ENCODE data around the gene KCNJ1. TPM values are rescaled to one million over a fixed set of nuclear protein-coding genes. Genes with fewer than 3 reads are reported as not detected.

KCNJ1 gene
- total and polyA plus RNA-seq, 3 experiments from 2014 or later = not detected

GRCh38 chr11:128848815-128849455, 18.2 kb downstream of the KCNJ1 start:
- Histone ChIP-seq H3K4me3 (ENCODE audit: low read length) (no peak overlapping the region), H3K9me3 (ENCODE audit: low read length) (no peaks in the 10 kb centered on the region), H3K4me1 (ENCODE audit: insufficient read depth, low read length) (peaks cover 27% of the 10 kb centered on the region), H3K27ac (ENCODE audit: low read depth, low read length) (no peak overlapping the region), H3K36me3 (ENCODE audit: insufficient read depth, low read length) (no peaks in the 10 kb centered on the region), H3K27me3 (ENCODE audit: insufficient read depth, low read length, poor library complexity, severe bottlenecking) (no peaks in the 10 kb centered on the region)
- Mint-ChIP-seq H3K27ac (peak overlapping the region in 2 of 8 donors; percentile 40), H3K27me3 (peaks cover 0 to 4% of the 10 kb centered on the region in 2 donors), H3K4me3 (peak overlapping the region in 1 of 7 donors; percentile 12), H3K4me1 (peaks cover 19 to 43% (median 38%) of the 10 kb centered on the region in 3 donors), H3K9me3 (no peaks in the 10 kb centered on the region), H3K36me3 (no peaks in the 10 kb centered on the region)
- CTCF ChIA-PET = interaction anchor here (0.8 to 3.2 kb wide), 12 partner anchors 10 to 691 kb away, joined by 3 to 20 read pairs (median 4); no protein-coding TSS in a partner anchor
- POLR2A ChIA-PET = no interaction called here
- DNase-seq = peak; percentile 33 to 77 (median 60)

DNA sequence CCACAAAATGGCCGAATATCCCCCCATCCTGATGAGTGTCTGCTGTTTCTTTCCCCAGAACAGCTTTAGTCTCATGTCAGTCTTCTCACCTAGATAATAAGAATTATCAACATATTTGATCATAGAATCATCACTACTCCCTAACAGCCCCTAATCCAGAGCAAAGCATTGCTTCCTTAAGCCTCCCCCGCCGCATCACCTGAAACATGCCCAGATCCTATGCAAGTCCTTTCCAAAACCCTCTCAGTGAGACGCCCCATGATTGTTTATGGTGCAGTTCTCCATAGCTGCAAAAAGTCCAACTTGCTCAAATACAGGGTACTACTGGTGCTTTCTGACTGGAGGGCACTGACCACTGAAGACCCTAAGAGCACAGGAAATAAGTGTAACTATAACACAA, 20.1 kb downstream of the KCNJ1 start:
- no peak overlapping the region for H3K4me3 Mint-ChIP-seq
- no peak overlapping the region for H3K27ac Mint-ChIP-seq
- Histone ChIP-seq H3K4me1 (ENCODE audit: insufficient read depth, low read length) (peaks cover 28% of the 10 kb centered on the region), H3K27ac (ENCODE audit: low read depth, low read length) (no peak overlapping the region), H3K4me3 (ENCODE audit: low read length) (no peak overlapping the region), H3K27me3 (ENCODE audit: insufficient read depth, low read length, poor library complexity, severe bottlenecking) (no peaks in the 10 kb centered on the region), H3K9me3 (ENCODE audit: low read length) (no peaks in the 10 kb centered on the region), H3K36me3 (ENCODE audit: insufficient read depth, low read length) (no peaks in the 10 kb centered on the region)
- no peaks in the 10 kb centered on the region for H3K27me3 Mint-ChIP-seq
- DNase-seq = no peak
- no peaks in the 10 kb centered on the region for H3K9me3 Mint-ChIP-seq
- peaks cover 22 to 62% (median 57%) of the 10 kb centered on the region in 3 donors for H3K4me1 Mint-ChIP-seq
- ChIA-PET CTCF (interaction anchor here (2.0 to 4.1 kb wide), 5 partner anchors 9 to 689 kb away, joined by 4 to 26 read pairs (median 15); no protein-coding TSS in a partner anchor), POLR2A (no interaction called here)
- H3K36me3 Mint-ChIP-seq = no peaks in the 10 kb centered on the region

GRCh38 chr11:128845334-128845780, 21.7 kb downstream of the KCNJ1 start:
- ChIA-PET CTCF (interaction anchor here (0.7 to 4.1 kb wide), 9 partner anchors 10 to 715 kb away, joined by 3 to 27 read pairs (median 5); no protein-coding TSS in a partner anchor), POLR2A (interaction anchor here (1.2 kb wide), 1 partner anchor 806 kb away, joined by 4 read pairs; no protein-coding TSS in a partner anchor)
- H3K36me3 Mint-ChIP-seq = no peaks in the 10 kb centered on the region
- peak overlapping the region in 4 of 7 donors; percentile 4 to 49 (median 32) for H3K4me3 Mint-ChIP-seq
- no peaks in the 10 kb centered on the region for H3K27me3 ChIP-seq (ENCODE audit: insufficient read depth, low read length, poor library complexity, severe bottlenecking)
- H3K4me1 ChIP-seq (ENCODE audit: insufficient read depth, low read length) = peaks cover 37% of the 10 kb centered on the region
- H3K27ac Mint-ChIP-seq = peak overlapping the region; percentile 2 to 85 (median 72)
- no peaks in the 10 kb centered on the region for H3K9me3 Mint-ChIP-seq
- DNase-seq = no peak
- H3K4me3 ChIP-seq (ENCODE audit: low read length) = peak overlapping the region; percentile 30
- no peaks in the 10 kb centered on the region for H3K36me3 ChIP-seq (ENCODE audit: insufficient read depth, low read length)
- no peaks in the 10 kb centered on the region for H3K27me3 Mint-ChIP-seq
- H3K4me1 Mint-ChIP-seq = peaks cover 31 to 77% (median 73%) of the 10 kb centered on the region in 3 donors
- no peaks in the 10 kb centered on the region for H3K9me3 ChIP-seq (ENCODE audit: low read length)
- H3K27ac ChIP-seq (ENCODE audit: low read depth, low read length) = no peak overlapping the region

DNA sequence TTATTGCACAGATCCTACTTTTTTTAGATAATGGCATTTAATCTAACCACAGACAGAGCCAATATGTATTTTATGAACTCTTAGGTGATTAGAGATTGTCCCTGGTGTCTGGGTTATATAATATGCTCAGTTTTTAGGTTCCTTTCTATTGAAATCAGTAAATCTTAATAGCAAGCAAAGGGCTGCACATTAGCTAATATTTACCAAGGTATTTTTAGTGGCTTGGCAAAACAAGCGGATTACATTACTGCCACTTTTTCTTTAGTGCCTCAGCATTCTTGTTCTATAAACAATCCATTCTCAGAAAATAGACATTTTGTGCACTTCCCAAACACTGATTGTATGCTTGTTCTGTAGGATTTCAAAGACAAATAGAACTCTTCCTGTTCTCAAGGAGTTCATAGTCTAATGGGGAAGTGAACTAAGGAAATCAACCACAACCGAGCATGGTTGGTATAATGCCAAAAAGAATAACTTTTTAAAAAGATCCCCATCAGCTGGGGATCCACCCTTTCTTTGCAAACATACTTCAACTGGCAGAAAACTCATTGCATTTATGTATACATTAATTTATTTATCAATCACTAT, 23.8 kb downstream of the KCNJ1 start:
- Mint-ChIP-seq H3K27me3 (no peaks in the 10 kb centered on the region), H3K4me1 (peaks cover 39 to 85% (median 81%) of the 10 kb centered on the region in 3 donors), H3K36me3 (peaks cover 0 to 4% (median 2%) of the 10 kb centered on the region in 3 donors), H3K9me3 (no peaks in the 10 kb centered on the region), H3K4me3 (no peak overlapping the region), H3K27ac (peak overlapping the region in 2 of 8 donors; percentile 19 to 34)
- Histone ChIP-seq H3K9me3 (ENCODE audit: low read length) (no peaks in the 10 kb centered on the region), H3K27ac (ENCODE audit: low read depth, low read length) (no peak overlapping the region), H3K4me1 (ENCODE audit: insufficient read depth, low read length) (peaks cover 45% of the 10 kb centered on the region), H3K4me3 (ENCODE audit: low read length) (no peak overlapping the region), H3K27me3 (ENCODE audit: insufficient read depth, low read length, poor library complexity, severe bottlenecking) (no peaks in the 10 kb centered on the region), H3K36me3 (ENCODE audit: insufficient read depth, low read length) (no peaks in the 10 kb centered on the region)
- ChIA-PET POLR2A (no interaction called here), CTCF (interaction anchor here (0.8 to 4.1 kb wide), 3 partner anchors 13 to 17 kb away, joined by 3 to 27 read pairs (median 26); no protein-coding TSS in a partner anchor)
- no peak for DNase-seq

- H3K36me3 ChIP-seq (ENCODE audit: insufficient read depth, low read length) = no peaks in the 10 kb centered on the region
- peak overlapping the region in 7 of 8 donors; percentile 1 to 88 (median 74) for H3K27ac Mint-ChIP-seq
Measured at GRCh38 chr11:128841461-128842072, 25.5 kb downstream of the KCNJ1 start.

GRCh38 chr11:128840783-128841182, 26.3 kb downstream of the KCNJ1 start:
- Histone ChIP-seq H3K27me3 (ENCODE audit: insufficient read depth, low read length, poor library complexity, severe bottlenecking) (no peaks in the 10 kb centered on the region), H3K27ac (ENCODE audit: low read depth, low read length) (no peak overlapping the region), H3K9me3 (ENCODE audit: low read length) (no peaks in the 10 kb centered on the region), H3K4me1 (ENCODE audit: insufficient read depth, low read length) (peaks cover 49% of the 10 kb centered on the region), H3K36me3 (ENCODE audit: insufficient read depth, low read length) (no peaks in the 10 kb centered on the region), H3K4me3 (ENCODE audit: low read length) (no peak overlapping the region)
- H3K9me3 Mint-ChIP-seq = peaks cover 0 to 2% (median 0%) of the 10 kb centered on the region in 5 donors
- no peak for DNase-seq
- H3K27ac Mint-ChIP-seq = peak overlapping the region in 3 of 8 donors; percentile 75 to 88 (median 83)
- peaks cover 0 to 11% (median 2%) of the 10 kb centered on the region in 3 donors for H3K36me3 Mint-ChIP-seq
- H3K27me3 Mint-ChIP-seq = no peaks in the 10 kb centered on the region
- H3K4me1 Mint-ChIP-seq = peaks cover 50 to 95% (median 95%) of the 10 kb centered on the region in 3 donors
- ChIA-PET POLR2A (interaction anchor here (1.2 kb wide), 1 partner anchor 10 kb away, joined by 4 read pairs; no protein-coding TSS in a partner anchor), CTCF (interaction anchor here (0.8 to 2.3 kb wide), 5 partner anchors 9 to 669 kb away, joined by 3 to 10 read pairs (median 3); no protein-coding TSS in a partner anchor)
- peak overlapping the region in 2 of 7 donors; percentile 21 to 39 for H3K4me3 Mint-ChIP-seq

More at GRCh38 chr11:128841461-128842072, 25.5 kb downstream of the KCNJ1 start:
- Mint-ChIP-seq H3K9me3 (no peaks in the 10 kb centered on the region), H3K4me1 (peaks cover 53 to 98% (median 97%) of the 10 kb centered on the region in 3 donors), H3K4me3 (peak overlapping the region in 6 of 7 donors; percentile 7 to 76 (median 26)), H3K27me3 (no peaks in the 10 kb centered on the region), H3K36me3 (peaks cover 0 to 5% (median 2%) of the 10 kb centered on the region in 3 donors)
- no peaks in the 10 kb centered on the region for H3K9me3 ChIP-seq (ENCODE audit: low read length)
- H3K27me3 ChIP-seq (ENCODE audit: insufficient read depth, low read length, poor library complexity, severe bottlenecking) = no peaks in the 10 kb centered on the region
- H3K4me1 ChIP-seq (ENCODE audit: insufficient read depth, low read length) = peaks cover 57% of the 10 kb centered on the region
- CTCF ChIA-PET = interaction anchor here (1.2 to 2.3 kb wide), 3 partner anchors 10 to 670 kb away, joined by 3 to 10 read pairs (median 5); no protein-coding TSS in a partner anchor
- DNase-seq = no peak
- no peak overlapping the region for H3K4me3 ChIP-seq (ENCODE audit: low read length)
- H3K27ac ChIP-seq (ENCODE audit: low read depth, low read length) = no peak overlapping the region
- POLR2A ChIA-PET = interaction anchor here (1.1 kb wide), 1 partner anchor 318 kb away, joined by 3 read pairs; no protein-coding TSS in a partner anchor

- no peaks in the 10 kb centered on the region for H3K9me3 ChIP-seq (ENCODE audit: low read length)
- DNase-seq = peak in 2 of 5 donors; percentile 30 to 68
- H3K36me3 ChIP-seq (ENCODE audit: insufficient read depth, low read length) = no peaks in the 10 kb centered on the region
- ChIA-PET POLR2A (interaction anchor here (1.2 kb wide), 1 partner anchor 9 kb away, joined by 4 read pairs; no protein-coding TSS in a partner anchor), CTCF (interaction anchor here (0.8 to 2.3 kb wide), 3 partner anchors 9 to 15 kb away, joined by 3 to 10 read pairs (median 3); no protein-coding TSS in a partner anchor)
- no peaks in the 10 kb centered on the region for H3K27me3 ChIP-seq (ENCODE audit: insufficient read depth, low read length, poor library complexity, severe bottlenecking)
- H3K4me3 ChIP-seq (ENCODE audit: low read length) = no peak overlapping the region
- H3K4me1 Mint-ChIP-seq = peaks cover 44 to 89% (median 88%) of the 10 kb centered on the region in 3 donors
- peak overlapping the region in 4 of 7 donors; percentile 4 to 70 (median 38) for H3K4me3 Mint-ChIP-seq
- peaks cover 43% of the 10 kb centered on the region for H3K4me1 ChIP-seq (ENCODE audit: insufficient read depth, low read length)
- H3K27ac ChIP-seq (ENCODE audit: low read depth, low read length) = no peak overlapping the region
- peak overlapping the region in 6 of 8 donors; percentile 40 to 94 (median 80) for H3K27ac Mint-ChIP-seq
- H3K9me3 Mint-ChIP-seq = peaks cover 0 to 2% (median 0%) of the 10 kb centered on the region in 5 donors
- no peaks in the 10 kb centered on the region for H3K27me3 Mint-ChIP-seq
- H3K36me3 Mint-ChIP-seq = peaks cover 0 to 11% (median 2%) of the 10 kb centered on the region in 3 donors
Measured at GRCh38 chr11:128840137-128840536, 27.0 kb downstream of the KCNJ1 start.
